Measurements from ENCODE around the gene MRGPRX3.

The MRGPRX3 gene

GRCh38 chr11:18135308-18135707 is 2.9 kb downstream of the MRGPRX3 start:
- no peak overlapping the region for H3K27ac ChIP-seq (ENCODE audit: low read length)
- H3K9ac ChIP-seq (ENCODE audit: low read depth, low read length): no peak overlapping the region
- peaks cover 19% of the 10 kb centered on the region for H3K27me3 ChIP-seq (ENCODE audit: insufficient read depth, low read length, poor library complexity)
- no peak for DNase-seq
- TF ChIP-seq CTCF (IDR thresholded peaks at IDR 0.05; ENCODE audit: borderline replicate concordance, extremely low read depth, low read length, poor library complexity, severe bottlenecking) (no peak), EZH2 (IDR thresholded peaks at IDR 0.05; ENCODE audit: borderline replicate concordance, low read depth, low read length, severe bottlenecking) (no peak)
- H3K4me1 ChIP-seq (ENCODE audit: insufficient read depth, low read length): no peaks in the 10 kb centered on the region
- no peaks in the 10 kb centered on the region for H3K36me3 ChIP-seq (ENCODE audit: insufficient read depth, low read length)
- H4K20me1 ChIP-seq (ENCODE audit: insufficient read depth, low read length): no peaks in the 10 kb centered on the region
- H3K4me2 ChIP-seq (ENCODE audit: insufficient read depth, low read length): no peak overlapping the region
- no peak for ATAC-seq (ENCODE audit: insufficient read depth, low read depth)
- H3K79me2 ChIP-seq (ENCODE audit: insufficient read depth, low read length): no peaks in the 10 kb centered on the region
- no peak overlapping the region for H3K4me3 ChIP-seq (ENCODE audit: low read depth in 1 of 2, low read length in 2 of 2)
- no peak overlapping the region for H2AFZ ChIP-seq (ENCODE audit: low read depth, low read length)
- no peaks in the 10 kb centered on the region for H3K9me3 ChIP-seq (ENCODE audit: insufficient read depth, low read length, severe bottlenecking)

- H3K27me3 ChIP-seq (ENCODE audit: insufficient read depth, low read length, poor library complexity): peaks cover 18% of the 10 kb centered on the region
- no peak overlapping the region for H2AFZ ChIP-seq (ENCODE audit: low read depth, low read length)
- H3K4me1 ChIP-seq (ENCODE audit: insufficient read depth, low read length): no peaks in the 10 kb centered on the region
- DNase-seq (no peak), ATAC-seq (ENCODE audit: insufficient read depth, low read depth) (no peak)
- H3K79me2 ChIP-seq (ENCODE audit: insufficient read depth, low read length): no peaks in the 10 kb centered on the region
- no peaks in the 10 kb centered on the region for H3K36me3 ChIP-seq (ENCODE audit: insufficient read depth, low read length)
- no peaks in the 10 kb centered on the region for H3K9me3 ChIP-seq (ENCODE audit: insufficient read depth, low read length, severe bottlenecking)
- no peak overlapping the region for H3K9ac ChIP-seq (ENCODE audit: low read depth, low read length)
- H3K27ac ChIP-seq (ENCODE audit: low read length): no peak overlapping the region
- no peaks in the 10 kb centered on the region for H4K20me1 ChIP-seq (ENCODE audit: insufficient read depth, low read length)
- TF ChIP-seq CTCF (IDR thresholded peaks at IDR 0.05; ENCODE audit: borderline replicate concordance, extremely low read depth, low read length, poor library complexity, severe bottlenecking): no peak
- TF ChIP-seq EZH2 (IDR thresholded peaks at IDR 0.05; ENCODE audit: borderline replicate concordance, low read depth, low read length, severe bottlenecking): no peak
- no peak overlapping the region for H3K4me3 ChIP-seq (ENCODE audit: low read depth in 1 of 2, low read length in 2 of 2)
- H3K4me2 ChIP-seq (ENCODE audit: insufficient read depth, low read length): no peak overlapping the region
Measured at GRCh38 chr11:18137186-18137800, 4.9 kb downstream of the MRGPRX3 start.

- Histone ChIP-seq H3K36me3 (ENCODE audit: insufficient read depth, low read length) (no peaks in the 10 kb centered on the region), H3K4me1 (ENCODE audit: insufficient read depth, low read length) (no peaks in the 10 kb centered on the region), H3K9me3 (ENCODE audit: insufficient read depth, low read length, severe bottlenecking) (no peaks in the 10 kb centered on the region), H3K4me3 (ENCODE audit: low read depth in 1 of 2, low read length in 2 of 2) (no peak overlapping the region), H3K9ac (ENCODE audit: low read depth, low read length) (no peak overlapping the region), H2AFZ (ENCODE audit: low read depth, low read length) (no peak overlapping the region), H3K27ac (ENCODE audit: low read length) (no peak overlapping the region), H4K20me1 (ENCODE audit: insufficient read depth, low read length) (no peaks in the 10 kb centered on the region), H3K4me2 (ENCODE audit: insufficient read depth, low read length) (no peak overlapping the region), H3K27me3 (ENCODE audit: insufficient read depth, low read length, poor library complexity) (peaks cover 6% of the 10 kb centered on the region), H3K79me2 (ENCODE audit: insufficient read depth, low read length) (no peaks in the 10 kb centered on the region)
- DNase-seq (no peak), ATAC-seq (ENCODE audit: insufficient read depth, low read depth) (no peak)
- TF ChIP-seq EZH2 (IDR thresholded peaks at IDR 0.05; ENCODE audit: borderline replicate concordance, low read depth, low read length, severe bottlenecking) (no peak), CTCF (IDR thresholded peaks at IDR 0.05; ENCODE audit: borderline replicate concordance, extremely low read depth, low read length, poor library complexity, severe bottlenecking) (no peak)
Measured at GRCh38 chr11:18140145-18140544, 7.8 kb downstream of the MRGPRX3 start.

All from DND-41 (cell line).